Activated gamma-delta T cell (primary cell): ENCODE data around the gene TLE1.
"Not testable (repeated sequence)": the region's sequence is repeated elsewhere in the genome, so short reads cannot be mapped to it uniquely, and the experiment has no call there.

Experiments
- DNase-seq: peaks from one replicate; lab custom pipeline; 2025; lab: John Stamatoyannopoulos, UW

TLE1 gene

GRCh38 chr9:81600631-81601030 lies 88.7 kb downstream of the TLE1 start:
- DNase-seq, result no peak

- DNase-seq, result no peak
Measured at GRCh38 chr9:81599837-81600236, 89.5 kb downstream of the TLE1 start.

GRCh38 chr9:81598811-81599210 lies 90.5 kb downstream of the TLE1 start:
- DNase-seq, result no peak

- no peak for DNase-seq
Measured at GRCh38 chr9:81598123-81598497, 91.2 kb downstream of the TLE1 start.

- no peak for DNase-seq
Measured at GRCh38 chr9:81597419-81598122, 91.8 kb downstream of the TLE1 start.

- DNase-seq, result no peak
Measured at GRCh38 chr9:81596679-81597418, 92.5 kb downstream of the TLE1 start.

GRCh38 chr9:81595887-81596543 lies 93.3 kb downstream of the TLE1 start:
- DNase-seq, result no peak

- not testable (repeated sequence) for DNase-seq
Measured at GRCh38 chr9:81595293-81595692, 94.1 kb downstream of the TLE1 start.

- no peak for DNase-seq
Measured at GRCh38 chr9:81594415-81594814, 94.9 kb downstream of the TLE1 start.

GRCh38 chr9:81592887-81593266 lies 96.5 kb downstream of the TLE1 start:
- DNase-seq, result no peak

- DNase-seq, result no peak
Measured at GRCh38 chr9:81591791-81592190, 97.6 kb downstream of the TLE1 start.

- DNase-seq, result no peak
Measured at GRCh38 chr9:81590688-81591087, 98.7 kb downstream of the TLE1 start.

- DNase-seq, result no peak
Measured at GRCh38 chr9:81589819-81590218, 99.5 kb downstream of the TLE1 start.

- DNase-seq, result no peak
Measured at GRCh38 chr9:81589392-81589791, 100.0 kb downstream of the TLE1 start.

- DNase-seq, result no peak
Measured at GRCh38 chr9:81588148-81588871, 101.0 kb downstream of the TLE1 start.

GRCh38 chr9:81586786-81587185 lies 102.6 kb downstream of the TLE1 start:
- DNase-seq, result no peak

- no peak for DNase-seq
Measured at GRCh38 chr9:81585191-81585763, 104.1 kb downstream of the TLE1 start.

GRCh38 chr9:81584099-81584498 lies 105.2 kb downstream of the TLE1 start:
- no peak for DNase-seq

GRCh38 chr9:81581986-81582385 lies 107.4 kb downstream of the TLE1 start:
- DNase-seq, result no peak

- DNase-seq, result no peak
Measured at GRCh38 chr9:81579381-81579780, 110.0 kb downstream of the TLE1 start.

GRCh38 chr9:81578606-81579005 lies 110.7 kb downstream of the TLE1 start:
- no peak for DNase-seq

GRCh38 chr9:81575956-81576355 lies 113.4 kb downstream of the TLE1 start:
- DNase-seq, result no peak
